ENCODE measurements around the gene MRPS9. TPM values are rescaled to one million over a fixed set of nuclear protein-coding genes. Genes with fewer than 3 reads are reported as not detected.
A peak's percentile ranks its signal among the peaks of the same experiment; 100 is the strongest.

MRPS9 gene
- total and polyA plus RNA-seq, 2 of the 13 experiments (the other 11 are each of a cell fraction or from before 2014, with no cell fraction given) = 31.2 to 91.8 TPM

GRCh38 chr2:105052773-105053172 is 14.9 kb downstream of the MRPS9 start (continued):
- TF ChIP-seq HIC2 (CRISPR knock-in tag; IDR thresholded peaks at IDR 0.05; ENCODE audit: low read depth) (no peak), ZNF530 (CRISPR knock-in tag; IDR thresholded peaks at IDR 0.05; ENCODE audit: low read depth) (no peak), ZNF607 (CRISPR knock-in tag; IDR thresholded peaks at IDR 0.05; ENCODE audit: borderline replicate concordance) (no peak), MAFF (IDR thresholded peaks at IDR 0.05; ENCODE audit: low read depth, low read length) (no peak), ZNF331 (CRISPR knock-in tag; IDR thresholded peaks at IDR 0.05) (0 out of 2 replicates have a peak, but pooled peaks have one; percentile 11), ZNF138 (CRISPR knock-in tag; IDR thresholded peaks at IDR 0.05; ENCODE audit: low read depth) (no peak), ZNF18 (CRISPR knock-in tag; IDR thresholded peaks at IDR 0.05; ENCODE audit: insufficient replicate concordance) (no peak), REL (CRISPR knock-in tag; conservative IDR thresholded peaks at IDR 0.05) (no peak), ZNF737 (CRISPR knock-in tag; IDR thresholded peaks at IDR 0.05; ENCODE audit: borderline replicate concordance) (no peak), ZNF562 (CRISPR knock-in tag; IDR thresholded peaks at IDR 0.05; ENCODE audit: borderline replicate concordance) (no peak), HNF4A (CRISPR knock-in tag; IDR thresholded peaks at IDR 0.05) (peak; percentile 47; the same call in 1 of the 2 replicates), ZNF543 (CRISPR knock-in tag; IDR thresholded peaks at IDR 0.05) (no peak), PAXIP1 (CRISPR knock-in tag; conservative IDR thresholded peaks at IDR 0.05) (0 out of 2 replicates have a peak, but pooled peaks have one; percentile 25), SMAD9 (CRISPR knock-in tag; IDR thresholded peaks at IDR 0.05) (no peak), ZNF75D (CRISPR knock-in tag; IDR thresholded peaks at IDR 0.05; ENCODE audit: borderline replicate concordance) (no peak), MAFG (CRISPR knock-in tag; IDR thresholded peaks at IDR 0.05) (no peak), SRF (IDR thresholded peaks at IDR 0.05; ENCODE audit: low read depth, low read length) (no peak), SOX5 (CRISPR knock-in tag; IDR thresholded peaks at IDR 0.05; ENCODE audit: borderline replicate concordance) (peak; percentile 27; the same call in 1 of the 2 replicates), ZNF232 (CRISPR knock-in tag; IDR thresholded peaks at IDR 0.05; ENCODE audit: borderline replicate concordance) (no peak), ZBTB8A (CRISPR knock-in tag; IDR thresholded peaks at IDR 0.05; ENCODE audit: borderline replicate concordance, low read depth) (no peak), SP5 (CRISPR knock-in tag; IDR thresholded peaks at IDR 0.05; ENCODE audit: borderline replicate concordance, low read depth) (0 out of 2 replicates have a peak, but pooled peaks have one; percentile 31), TEAD3 (CRISPR knock-in tag; optimal IDR thresholded peaks at IDR 0.05; ENCODE audit: borderline replicate concordance) (peak; percentile 20)

Data from HepG2 (cell line).